Measurements from ENCODE around the gene DPP8. TPM values are rescaled to one million over a fixed set of nuclear protein-coding genes. Genes with fewer than 3 reads are reported as not detected.

The DPP8 gene
- total and polyA plus RNA-seq, 2 experiments from 2014 or later: 21.7 to 33.5 TPM

- TF ChIP-seq ZNF462 (CRISPR knock-in tag; IDR thresholded peaks at IDR 0.05) (no peak), ETS1 (IDR thresholded peaks at IDR 0.05) (no peak), JUNB (IDR thresholded peaks at IDR 0.05; ENCODE audit: unreplicated experiment) (no peak), EZH2phosphoT487 (IDR thresholded peaks at IDR 0.05; ENCODE audit: unreplicated experiment) (no peak), REST (IDR thresholded peaks at IDR 0.05; ENCODE audit: unreplicated experiment) (no peak), ZNF331 (CRISPR knock-in tag; IDR thresholded peaks at IDR 0.05; ENCODE audit: low read depth) (no peak)
Measured at GRCh38 chr15:65528461-65529060, 11.1 kb upstream of the DPP8 start (continued).
